Liver (tissue), 3 donors: ENCODE data around the gene TMCO4.

Experiments
- CTCF ChIP-seq: fragments of 150-350 bp; IDR thresholded peaks from 2 replicates; pipeline ENCODE4 v1.5.1; 2017; ENCODE audit warnings: improper control_type of control experiment, low read depth, low read length; ENCODE audit not compliant: missing input control
- EGR1 ChIP-seq, 2 donors: IDR thresholded peaks; 2 replicates each; pipeline ENCODE4 v1.6.1; 2016 to 2018; ENCODE audit warnings: antibody characterized with exemption in 2 of 2, low read depth in 2 of 2
- FOXA1 ChIP-seq: IDR thresholded peaks from 2 replicates; pipeline ENCODE4 v1.6.1; 2016; ENCODE audit warnings: antibody characterized with exemption
- GABPA ChIP-seq, 2 donors: IDR thresholded peaks in 1 of 2; conservative IDR thresholded peaks in 1 of 2; 2 replicates each; pipeline ENCODE4 v1.6.1; 2016; ENCODE audit warnings: antibody characterized with exemption in 2 of 2, mild to moderate bottlenecking in 1 of 2, moderate library complexity in 1 of 2
- HNF4A ChIP-seq, 2 donors: conservative IDR thresholded peaks; 2 replicates each; pipeline ENCODE4 v1.6.1; 2016; ENCODE audit warnings: antibody characterized with exemption in 2 of 2, mild to moderate bottlenecking in 2 of 2
- MAX ChIP-seq: IDR thresholded peaks from 2 replicates; pipeline ENCODE4 v1.6.1; 2016; ENCODE audit warnings: antibody characterized with exemption
- REST ChIP-seq: IDR thresholded peaks from 2 replicates; pipeline ENCODE4 v1.6.1; 2016; ENCODE audit warnings: antibody characterized with exemption, mild to moderate bottlenecking
- TAF1 ChIP-seq: conservative IDR thresholded peaks from 2 replicates; pipeline ENCODE4 v1.6.1; 2016; ENCODE audit warnings: antibody characterized with exemption, mild to moderate bottlenecking
- YY1 ChIP-seq: IDR thresholded peaks from 2 replicates; pipeline ENCODE4 v1.6.1; 2016; ENCODE audit warnings: antibody characterized with exemption, mild to moderate bottlenecking
- ZBTB33 ChIP-seq: IDR thresholded peaks from 2 replicates; pipeline ENCODE4 v1.6.1; 2016; ENCODE audit warnings: antibody characterized with exemption
- donor health status: healthy.
- donor health status: healthy.

- TF ChIP-seq GABPA (IDR thresholded peaks at IDR 0.05 in 1 of 2, conservative IDR thresholded peaks at IDR 0.05 in 1 of 2) = no peak
- no peak for TF ChIP-seq TAF1
- no peak for TF ChIP-seq CTCF
- TF ChIP-seq YY1 = no peak
- TF ChIP-seq MAX = no peak
- no peak for TF ChIP-seq HNF4A (conservative IDR thresholded peaks at IDR 0.05)
- no peak for TF ChIP-seq FOXA1
- TF ChIP-seq ZBTB33 = no peak
- no peak for TF ChIP-seq EGR1 (IDR thresholded peaks at IDR 0.05; ENCODE audit: low read depth in 2 of 2)
- no peak for TF ChIP-seq REST
Measured at GRCh38 chr1:19646377-19647319, 153.1 kb downstream of the TMCO4 start.
